Spinal cord (tissue), 10 donors: ENCODE results near the gene EXOSC5. TPM values are rescaled to one million over a fixed set of nuclear protein-coding genes. Genes with fewer than 3 reads are reported as not detected.
"Not testable (repeated sequence)": the region's sequence is repeated elsewhere in the genome, so short reads cannot be mapped to it uniquely, and the experiment has no call there.

Experiments used
- DNase-seq, 6 donors: peaks; one replicate each; pipeline versions ENCODE4 v3.0.0 to v3.0.0-alpha.2; 2013 to 2015; ENCODE audit warnings: low spot score in 6 of 6, low read depth in 4 of 6
- H3K27ac ChIP-seq: one replicate; pipeline ENCODE4 v1.5.1; 2013; ENCODE audit warnings: low read depth, low read length, control low read depth
- H3K27me3 ChIP-seq: one replicate; pipeline ENCODE4 v1.6.1; 2013; ENCODE audit warnings: low read length; ENCODE audit not compliant: control insufficient read depth, insufficient read depth
- H3K36me3 ChIP-seq: one replicate; pipeline ENCODE4 v1.6.1; 2013; ENCODE audit warnings: low read length; ENCODE audit not compliant: control insufficient read depth, insufficient read depth
- H3K4me1 ChIP-seq: one replicate; pipeline ENCODE4 v1.6.1; 2013; ENCODE audit warnings: low read length; ENCODE audit not compliant: control insufficient read depth, insufficient read depth
- H3K4me3 ChIP-seq: one replicate; pipeline ENCODE4 v1.5.1; 2013; ENCODE audit warnings: low read depth, low read length, control low read depth
- H3K9me3 ChIP-seq: one replicate; pipeline ENCODE4 v1.6.1; 2013; ENCODE audit warnings: low read length; ENCODE audit not compliant: control insufficient read depth, insufficient read depth
- WGBS: methylation state at CpG from one replicate; pipeline ENCODE4 v1.1.5; 2013; ENCODE audit warnings: missing lambda C conversion rate; ENCODE audit not compliant: insufficient coverage; 5-methylcytosine and 5-hydroxymethylcytosine counted together
- polyA plus RNA-seq, 2 donors: library from polyadenylated mRNA; unstranded; fragments of 120-200 nt; gene quantifications; one replicate each; pipeline ENCODE4 v1.2.1, GENCODE V29; 2013; ENCODE audit not compliant: insufficient read length in 2 of 2
- total RNA-seq, 2 donors: library from RNA; depleted of rRNA in 1 of 2; stranded (reverse); fragments of 120-200 nt in 1 of 2; fragments of >200 nt in 1 of 2; gene quantifications; one replicate each; pipeline versions ENCODE4 v1.2.3 to v1.2.4, GENCODE V29; 2013 to 2014
- donor health status: healthy.

EXOSC5 gene
- total and polyA plus RNA-seq, 4 donors, result 7.7 to 20.5 (median 14.5) TPM

- DNase-seq, result peak in 2 of 6 donors; percentile 58 to 82
- Histone ChIP-seq H3K27ac (no peak within 1 kb of the TSS), H3K36me3 (peaks cover 14% of the 10 kb centered on the region), H3K4me1 (peaks cover 42% of the 10 kb centered on the region), H3K4me3 (peak within 1 kb of the TSS; percentile 49), H3K9me3 (no peaks in the 10 kb centered on the region), H3K27me3 (peaks cover 40% of the 10 kb centered on the region)
- under 1% methylated on average over 72 of the region's 78 CpGs for WGBS
These were observed 43.5 kb downstream of the EXOSC5 start, which contains the start of gene TGFB1 for GRCh38 chr19:41353466-41354342. TGFB1 (minus strand) TSS chr19:41353922; CDS start chr19:41353044, 878 bp downstream.

GRCh38 chr19:41352609-41353465 is 44.3 kb downstream of the EXOSC5 start:
- Histone ChIP-seq H3K4me1 (peaks cover 42% of the 10 kb centered on the region), H3K36me3 (peaks cover 16% of the 10 kb centered on the region), H3K4me3 (peak overlapping the region; percentile 49), H3K27ac (no peak overlapping the region), H3K9me3 (no peaks in the 10 kb centered on the region), H3K27me3 (peaks cover 40% of the 10 kb centered on the region)
- WGBS, result under 1% methylated on average over 71 of the region's 71 CpGs
- DNase-seq, result no peak

- DNase-seq, result no peak
- Histone ChIP-seq H3K36me3 (peaks cover 13% of the 10 kb centered on the region), H3K27ac (no peak overlapping the region), H3K9me3 (no peaks in the 10 kb centered on the region), H3K27me3 (peaks cover 40% of the 10 kb centered on the region), H3K4me1 (peaks cover 42% of the 10 kb centered on the region), H3K4me3 (peak overlapping the region; percentile 49)
- 0% methylated on average over 8 of the region's 12 CpGs for WGBS
These were observed 44.9 kb downstream of the EXOSC5 start for GRCh38 chr19:41352279-41352608.

- Histone ChIP-seq H3K27me3 (peaks cover 40% of the 10 kb centered on the region), H3K9me3 (no peaks in the 10 kb centered on the region), H3K27ac (no peak overlapping the region), H3K4me1 (peaks cover 42% of the 10 kb centered on the region), H3K36me3 (peaks cover 9% of the 10 kb centered on the region), H3K4me3 (peak overlapping the region; percentile 49)
- DNase-seq, result no peak
- under 1% methylated on average over 58 of the region's 58 CpGs for WGBS
These were observed 45.6 kb downstream of the EXOSC5 start for GRCh38 chr19:41351339-41352245.

GRCh38 chr19:41350735-41351338 is 46.3 kb downstream of the EXOSC5 start:
- peaks cover 8% of the 10 kb centered on the region for H3K36me3 ChIP-seq
- DNase-seq, result peak in 1 of 6 donors; percentile 12
- H3K4me1 ChIP-seq, result peaks cover 42% of the 10 kb centered on the region
- H3K27me3 ChIP-seq, result peaks cover 40% of the 10 kb centered on the region
- no peak overlapping the region for H3K27ac ChIP-seq
- 6% methylated on average over 17 of the region's 22 CpGs for WGBS
- peak overlapping the region; percentile 49 for H3K4me3 ChIP-seq
- H3K9me3 ChIP-seq, result no peaks in the 10 kb centered on the region

- not testable (repeated sequence) for H3K4me3 ChIP-seq
These were observed 50.2 kb downstream of the EXOSC5 start for GRCh38 chr19:41346916-41347315.

GRCh38 chr19:41344162-41344561 is 53.0 kb downstream of the EXOSC5 start:
- DNase-seq, result no peak
- no peak overlapping the region for H3K4me3 ChIP-seq
- no peaks in the 10 kb centered on the region for H3K9me3 ChIP-seq
- H3K27ac ChIP-seq, result no peak overlapping the region
- H3K4me1 ChIP-seq, result no peaks in the 10 kb centered on the region
- H3K27me3 ChIP-seq, result no peaks in the 10 kb centered on the region
- WGBS, result 100% methylated on average over 2 of the region's 2 CpGs
- H3K36me3 ChIP-seq, result peaks cover 24% of the 10 kb centered on the region

More at GRCh38 chr19:41346916-41347315, 50.2 kb downstream of the EXOSC5 start:
- WGBS, result no CpG with 5 or more reads among the region's 9 CpGs
- H3K9me3 ChIP-seq, DNase-seq, H3K27ac ChIP-seq: not testable (repeated sequence)
- Histone ChIP-seq H3K36me3 (peaks cover 16% of the 10 kb centered on the region), H3K27me3 (peaks cover 15% of the 10 kb centered on the region), H3K4me1 (peaks cover 14% of the 10 kb centered on the region)

- Histone ChIP-seq H3K4me3 (no peak overlapping the region), H3K27me3 (no peaks in the 10 kb centered on the region), H3K4me1 (no peaks in the 10 kb centered on the region), H3K27ac (no peak overlapping the region), H3K36me3 (peaks cover 22% of the 10 kb centered on the region), H3K9me3 (no peaks in the 10 kb centered on the region)
- WGBS, result 91% methylated on average over 13 of the region's 20 CpGs
- DNase-seq, result no peak
These were observed 55.3 kb downstream of the EXOSC5 start for GRCh38 chr19:41341669-41342490.
